H1 (cell line): Measurements from ENCODE around the gene AP5S1. TPM values are rescaled to one million over a fixed set of nuclear protein-coding genes. Genes with fewer than 3 reads are reported as not detected.

Source experiments
- CTCF ChIA-PET: fragments of 300-600 bp; sonication (Branson Sonifier 250); formaldehyde crosslinking; loops from one replicate; lab custom pipeline; 2021; ENCODE audit not compliant: partially characterized antibody; lab: Charles Lee
- POLR2A ChIA-PET: fragments of 300-600 bp; sonication (Branson Sonifier 250); formaldehyde crosslinking; loops from one replicate; lab custom pipeline; 2021; ENCODE audit warnings: inconsistent platforms; ENCODE audit not compliant: partially characterized antibody; lab: Charles Lee
- DNase-seq, 2 experiments: peaks; one replicate each; pipeline versions ENCODE4 v3.0.0 to v3.0.0-alpha.2; 2010 to 2022; ENCODE audit warnings: low spot score in 2 of 2, low read depth in 1 of 2, mixed read lengths in 1 of 2
- FAIRE-seq: peaks from 2 replicates; lab custom pipeline; 2011; peaks lifted over from hg19 to GRCh38; lab: Jason Lieb, UNC
- H2AFZ ChIP-seq: 2 replicates; pipeline ENCODE4 v1.8.1; 2012; ENCODE audit warnings: low read length, inconsistent platforms
- H2AK5ac ChIP-seq: 2 replicates; pipeline ENCODE4 v1.6.1; 2013; ENCODE audit warnings: low read depth, low read length
- H2BK120ac ChIP-seq: replicated peaks from 2 replicates; pipeline ENCODE3; 2013; ENCODE audit warnings: low read depth, low read length, inconsistent platforms
- H2BK12ac ChIP-seq: 2 replicates; pipeline ENCODE4 v1.6.1; 2013; ENCODE audit warnings: low read depth, low read length
- H2BK15ac ChIP-seq: 2 replicates; pipeline ENCODE4 v1.6.1; 2013; ENCODE audit warnings: low read length
- H2BK20ac ChIP-seq: 2 replicates; pipeline ENCODE4 v1.6.1; 2013; ENCODE audit warnings: low read length
- H2BK5ac ChIP-seq: 2 replicates; pipeline ENCODE4 v1.6.1; 2013; ENCODE audit warnings: low read depth, low read length
- H3K14ac ChIP-seq: 2 replicates; pipeline ENCODE4 v1.6.1; 2013; ENCODE audit warnings: inconsistent platforms; ENCODE audit not compliant: insufficient read length
- H3K18ac ChIP-seq: 2 replicates; pipeline ENCODE4 v1.6.1; 2013; ENCODE audit warnings: low read length; ENCODE audit errors: extremely low read depth
- H3K23ac ChIP-seq: 2 replicates; pipeline ENCODE4 v1.6.1; 2013; ENCODE audit warnings: inconsistent platforms; ENCODE audit not compliant: insufficient read length
- H3K23me2 ChIP-seq: 2 replicates; pipeline ENCODE4 v1.6.1; 2013; ENCODE audit warnings: low read depth, low read length
- H3K27ac ChIP-seq: 2 replicates; pipeline ENCODE4 v1.6.1; 2011; ENCODE audit warnings: low read depth, low read length, inconsistent platforms
- H3K27me3 ChIP-seq, 4 experiments: replicated peaks in 1 of 4; 1 replicate in 1 of 4; 2 replicates in 3 of 4; pipeline versions ENCODE4 v1.6.1 to v1.8.1; 2011 to 2013; ENCODE audit warnings: low read length in 3 of 4, mild to moderate bottlenecking in 3 of 4, inconsistent platforms in 2 of 4, mixed read lengths in 2 of 4, moderate library complexity in 1 of 4; ENCODE audit not compliant: control insufficient read depth in 3 of 4, insufficient read depth in 3 of 4; ENCODE audit errors: extremely low read depth in 1 of 4
- H3K36me3 ChIP-seq, 4 experiments: 2 replicates each; pipeline versions ENCODE4 v1.6.1 to v1.8.1; 2011 to 2013; ENCODE audit warnings: mild to moderate bottlenecking in 4 of 4, low read length in 3 of 4, moderate library complexity in 2 of 4, control low read depth in 1 of 4, inconsistent platforms in 1 of 4; ENCODE audit not compliant: insufficient read depth in 4 of 4, control insufficient read depth in 2 of 4
- H3K4ac ChIP-seq: replicated peaks from 2 replicates; pipeline ENCODE3; 2013; ENCODE audit warnings: low read length, low read depth, mixed read lengths, inconsistent platforms; ENCODE audit not compliant: insufficient read length
- H3K4me1 ChIP-seq, 4 experiments: replicated peaks in 1 of 4; 1 replicate in 1 of 4; 2 replicates in 3 of 4; pipeline versions ENCODE4 v1.6.1 to v1.8.1; 2011 to 2013; ENCODE audit warnings: low read length in 3 of 4, inconsistent platforms in 2 of 4, mixed read lengths in 1 of 4; ENCODE audit not compliant: insufficient read depth in 4 of 4, control insufficient read depth in 3 of 4
- H3K4me2 ChIP-seq, 2 experiments: 2 replicates each; pipeline versions ENCODE4 v1.6.1 to v1.8.1; 2011 to 2013; ENCODE audit warnings: low read depth in 2 of 2, low read length in 2 of 2, control low read depth in 1 of 2, inconsistent platforms in 1 of 2, mild to moderate bottlenecking in 1 of 2; ENCODE audit not compliant: insufficient read depth in 1 of 2
- H3K4me3 ChIP-seq, 4 experiments: fragments of 200-600, 300-600 bp in 1 of 4; sonication (generic), shearing (Covaris generic), sonication (Bioruptor Twin) in 1 of 4; 2 replicates each; pipeline versions ENCODE4 v1.5.1 to v1.8.1; 2011 to 2016; ENCODE audit warnings: low read length in 4 of 4, low read depth in 3 of 4, control low read depth in 2 of 4, inconsistent platforms in 2 of 4, mild to moderate bottlenecking in 2 of 4, mixed read lengths in 1 of 4, moderate library complexity in 1 of 4; ENCODE audit not compliant: insufficient read depth in 2 of 4; ENCODE audit errors: extremely low read depth in 1 of 4
- H3K56ac ChIP-seq: replicated peaks from 2 replicates; pipeline ENCODE3; 2013; ENCODE audit warnings: low read depth, mild to moderate bottlenecking, mixed read lengths, low read length, inconsistent platforms; ENCODE audit not compliant: insufficient read length
- H3K79me1 ChIP-seq: 2 replicates; pipeline ENCODE4 v1.6.1; 2013; ENCODE audit warnings: low read depth, low read length, control low read depth
- H3K79me2 ChIP-seq, 2 experiments: 2 replicates each; pipeline versions ENCODE4 v1.6.1 to v1.8.1; 2012 to 2013; ENCODE audit warnings: low read length in 2 of 2, mild to moderate bottlenecking in 2 of 2, inconsistent platforms in 1 of 2; ENCODE audit not compliant: insufficient read depth in 2 of 2, control insufficient read depth in 1 of 2
- H3K9ac ChIP-seq, 4 experiments: replicated peaks in 1 of 4; 1 replicate in 1 of 4; 2 replicates in 3 of 4; pipeline versions ENCODE4 v1.6.1 to v1.8.1; 2011 to 2013; ENCODE audit warnings: low read depth in 3 of 4, low read length in 3 of 4, control low read depth in 2 of 4, mild to moderate bottlenecking in 2 of 4, moderate library complexity in 2 of 4, inconsistent platforms in 1 of 4; ENCODE audit errors: extremely low read depth in 1 of 4
- H3K9me3 ChIP-seq, 2 experiments: 2 replicates each; pipeline versions ENCODE4 v1.6.1 to v1.8.1; 2012 to 2013; ENCODE audit warnings: mild to moderate bottlenecking in 2 of 2, moderate library complexity in 2 of 2, control low read depth in 1 of 2, inconsistent platforms in 1 of 2, low read depth in 1 of 2, low read length in 1 of 2, mixed read lengths in 1 of 2; ENCODE audit not compliant: insufficient read depth in 2 of 2
- H4K20me1 ChIP-seq, 2 experiments: replicated peaks in 1 of 2; 2 replicates each; pipeline versions ENCODE3 to v1.8.1; 2011 to 2013; ENCODE audit warnings: inconsistent platforms in 2 of 2, low read length in 2 of 2, mild to moderate bottlenecking in 1 of 2; ENCODE audit not compliant: insufficient read depth in 2 of 2, control insufficient read depth in 1 of 2
- H4K5ac ChIP-seq: 2 replicates; pipeline ENCODE4 v1.6.1; 2013; ENCODE audit warnings: low read length, low read depth, mixed read lengths, inconsistent platforms; ENCODE audit not compliant: insufficient read length
- H4K8ac ChIP-seq: 2 replicates; pipeline ENCODE4 v1.8.0; 2013; ENCODE audit warnings: mild to moderate bottlenecking, moderate library complexity, low read length, inconsistent platforms; ENCODE audit not compliant: insufficient read depth; ENCODE audit errors: extremely low read depth
- H4K91ac ChIP-seq: replicated peaks from 2 replicates; pipeline ENCODE3; 2013; ENCODE audit warnings: low read length, mixed read lengths, inconsistent platforms; ENCODE audit not compliant: insufficient read length
- ASH2L ChIP-seq: fragments of 200-600, 300-600 bp; sonication (generic); IDR thresholded peaks from one replicate; pipeline ENCODE4 v1.7.1; 2017; ENCODE audit warnings: low read length
- ATF3 ChIP-seq: IDR thresholded peaks from 2 replicates; pipeline ENCODE4 v1.6.1; 2011; ENCODE audit warnings: low read depth, mild to moderate bottlenecking, low read length; ENCODE audit not compliant: insufficient read depth
- BCL11A ChIP-seq, 2 experiments: IDR thresholded peaks; one replicate each; pipeline ENCODE4 v1.6.1; 2011; ENCODE audit warnings: low read depth in 2 of 2, low read length in 2 of 2, mild to moderate bottlenecking in 2 of 2
- CBX8 ChIP-seq: fragments of 300-800, 300-1000 bp; sonication (generic); IDR thresholded peaks from 2 replicates; pipeline ENCODE4 v1.7.1; 2016; ENCODE audit warnings: low read depth, low read length, borderline replicate concordance
- EGR1 ChIP-seq: IDR thresholded peaks from 2 replicates; pipeline ENCODE4 v1.6.1; 2011; ENCODE audit warnings: low read depth, low read length, borderline replicate concordance
- EZH2 ChIP-seq: fragments of 200-600 bp; sonication (generic); IDR thresholded peaks from 2 replicates; pipeline ENCODE4 v1.7.1; 2012; ENCODE audit warnings: low read depth, mild to moderate bottlenecking, moderate library complexity, low read length, inconsistent platforms; ENCODE audit not compliant: severe bottlenecking
- KDM1A ChIP-seq: fragments of 200-600, 300-600 bp; sonication (generic); IDR thresholded peaks from 2 replicates; pipeline ENCODE4 v1.7.1; 2016; ENCODE audit warnings: mild to moderate bottlenecking, low read length, borderline replicate concordance
- POU5F1 ChIP-seq: IDR thresholded peaks from 2 replicates; pipeline ENCODE4 v1.6.1; 2011; ENCODE audit warnings: low read depth, mild to moderate bottlenecking, low read length, moderate library complexity
- RBBP5 ChIP-seq: IDR thresholded peaks from 2 replicates; pipeline ENCODE4 v1.7.1; 2012; ENCODE audit warnings: low read depth, mild to moderate bottlenecking, inconsistent platforms, low read length, moderate library complexity, borderline replicate concordance
- SUZ12 ChIP-seq: fragments of 200-600 bp; sonication (generic); IDR thresholded peaks from 2 replicates; pipeline ENCODE4 v1.6.1; 2012; ENCODE audit warnings: mild to moderate bottlenecking, inconsistent platforms, low read length, moderate library complexity, mixed read lengths
- TBP ChIP-seq: IDR thresholded peaks from 2 replicates; pipeline ENCODE4 v1.6.1; 2011; ENCODE audit warnings: low read depth, low read length, improper control_type of control experiment
- WGBS, 2 experiments: shearing (Covaris generic) in 1 of 2; methylation state at CpG; one replicate each; pipeline versions ENCODE4 v1.1.6 to v1.1.7; 2013 to 2015; ENCODE audit warnings: low lambda C conversion rate in 2 of 2, mixed read lengths in 2 of 2, inconsistent platforms in 1 of 2, low coverage in 1 of 2, missing lambda C conversion rate in 1 of 2; ENCODE audit not compliant: insufficient replicate concordance in 2 of 2, insufficient coverage in 1 of 2, insufficient read length in 1 of 2; ENCODE audit errors: extremely low coverage in 1 of 2, missing lambda C conversion rate in 1 of 2; 5-methylcytosine and 5-hydroxymethylcytosine counted together
- polyA plus RNA-seq, 7 experiments: library from polyadenylated mRNA; depleted of rRNA in 3 of 7; stranded (reverse) in 5 of 7; unstranded in 2 of 7; fragments of >200 nt in 5 of 7; fragments of 200-250 nt in 2 of 7; gene quantifications; 1 replicate in 5 of 7; 2 replicates in 1 of 7; 4 replicates in 1 of 7; pipeline versions ENCODE4 v1.2.1 to v1.2.3, GENCODE V29; 2011 to 2013; ENCODE audit warnings: missing spikeins in 2 of 7, mixed read lengths in 2 of 7
- total RNA-seq: library from RNA; stranded (reverse); fragmentation: NEBNext Ultra II Directional; extraction: Animal tissue kit (Norgen Biotek cat#: 25700); gene quantifications from 2 replicates; pipeline ENCODE4 v1.2.1, GENCODE V29; 2021

AP5S1 gene
- total and polyA plus RNA-seq, 2 of the 8 experiments (the other 6 are each of a cell fraction or from before 2014, with no cell fraction given): 3.3 to 3.7 TPM

- Histone ChIP-seq H3K4me1 (no peaks in the 10 kb centered on the region; a peak in 1 of 7 replicates), H4K20me1 (peaks cover 3 to 5% of the 10 kb centered on the region in 2 experiments), H3K9ac (no peak overlapping the region), H4K91ac (no peak overlapping the region), H2AFZ (no peak overlapping the region), H3K14ac (no peak overlapping the region), H3K18ac (no peak overlapping the region), H2BK5ac (no peak overlapping the region), H3K9me3 (no peaks in the 10 kb centered on the region; a peak in 1 of 4 replicates), H3K23ac (no peak overlapping the region), H2BK15ac (no peak overlapping the region), H3K27ac (no peak overlapping the region), H3K27me3 (no peaks in the 10 kb centered on the region), H4K8ac (peak overlapping the region; percentile 35; the same call in 1 of the 2 replicates), H3K4me3 (no peak overlapping the region), H2BK20ac (no peak overlapping the region), H3K56ac (no peak overlapping the region), H4K5ac (no peak overlapping the region), H3K79me2 (no peaks in the 10 kb centered on the region), H2AK5ac (no peak overlapping the region), H3K79me1 (no peaks in the 10 kb centered on the region), H3K4ac (no peak overlapping the region), H3K36me3 (peaks cover 5 to 17% (median 11%) of the 10 kb centered on the region in 4 experiments; a peak in 7 of 8 replicates), H2BK120ac (no peak overlapping the region), H2BK12ac (no peak overlapping the region), H3K4me2 (no peak overlapping the region), H3K23me2 (no peaks in the 10 kb centered on the region)
- 94% methylated on average over 14 of the region's 14 CpGs; no CpG with 5 or more reads in 1 of the 2 experiments for WGBS, 2 experiments
- FAIRE-seq (no peak), DNase-seq (no peak)
- POLR2A ChIA-PET: interaction anchor here (1.0 to 2.0 kb wide), 4 partner anchors 10 to 37 kb away, joined by 3 to 4 read pairs (median 3); partner anchors contain the start of gene AP5S1
- CTCF ChIA-PET: interaction anchor here (0.7 to 6.4 kb wide), 7 partner anchors 9 to 289 kb away, joined by 3 to 55 read pairs (median 3); partner anchors contain the start of gene CENPB
- TF ChIP-seq ATF3 (no peak), EZH2 (no peak), BCL11A (IDR thresholded peaks at IDR 0.05; ENCODE audit: low read depth in 2 of 2, low read length in 2 of 2) (no peak), SUZ12 (no peak), CBX8 (no peak), POU5F1 (no peak), EGR1 (no peak), ASH2L (no peak), RBBP5 (no peak), TBP (no peak), KDM1A (no peak)
Measured at GRCh38 chr20:3857405-3857804, 37.1 kb downstream of the AP5S1 start.
